HG03575 (cell line): ENCODE data around the gene TK1.
A peak's percentile ranks its signal among the peaks of the same experiment; 100 is the strongest.
"Not testable (repeated sequence)": the region's sequence is repeated elsewhere in the genome, so short reads cannot be mapped to it uniquely, and the experiment has no call there.

ENCODE experiments used
- ATAC-seq: cut with Tn5 transposase; IDR thresholded peaks from one replicate; pipeline ENCODE4 v1.9.1; 2021; ENCODE audit not compliant: unreplicated experiment, insufficient number of reproducible peaks, low FRiP score; ENCODE audit errors: extremely low read depth

Gene TK1

GRCh38 chr17:78186692-78187595 is at the start of gene TK1, which contains the start of gene AFMID:
TK1 (minus strand) TSS chr17:78187052; CDS start chr17:78186994, 58 bp downstream.
AFMID (plus strand) TSS chr17:78187362; CDS start chr17:78187371, 9 bp downstream.
- peak; percentile 35 for ATAC-seq

GRCh38 chr17:78235885-78236284 is 49.0 kb upstream of the TK1 start:
- ATAC-seq = no peak

- ATAC-seq = not testable (repeated sequence)
Observed at GRCh38 chr17:78235022-78235421, 48.2 kb upstream of the TK1 start.

- no peak for ATAC-seq
Observed at GRCh38 chr17:78234261-78234865, 47.5 kb upstream of the TK1 start.

GRCh38 chr17:78233678-78234077 is 46.8 kb upstream of the TK1 start:
- ATAC-seq = no peak

GRCh38 chr17:78232859-78233173 is 46.0 kb upstream of the TK1 start:
- ATAC-seq = no peak

- no peak for ATAC-seq
Observed at GRCh38 chr17:78231991-78232858, 45.4 kb upstream of the TK1 start.

- ATAC-seq = no peak
Observed at GRCh38 chr17:78230996-78231935, 44.4 kb upstream of the TK1 start, which contains the start of gene TMEM235. TMEM235 (plus strand) TSS chr17:78231631; CDS start chr17:78232024, 393 bp downstream.

- no peak for ATAC-seq
Observed at GRCh38 chr17:78230252-78230962, 43.6 kb upstream of the TK1 start.

- no peak for ATAC-seq
Observed at GRCh38 chr17:78228176-78228575, 41.3 kb upstream of the TK1 start.

GRCh38 chr17:78227455-78227916 is 40.6 kb upstream of the TK1 start:
- ATAC-seq = no peak

GRCh38 chr17:78226759-78227454 is 40.1 kb upstream of the TK1 start:
- no peak for ATAC-seq

- no peak for ATAC-seq
Observed at GRCh38 chr17:78226055-78226758, 39.4 kb upstream of the TK1 start.

GRCh38 chr17:78225088-78225865 is 38.4 kb upstream of the TK1 start:
- no peak for ATAC-seq

- no peak for ATAC-seq
Observed at GRCh38 chr17:78224231-78225087, 37.6 kb upstream of the TK1 start.
